ENCODE measurements around the gene SDK2. TPM values are rescaled to one million over a fixed set of nuclear protein-coding genes. Genes with fewer than 3 reads are reported as not detected.

Gene SDK2
- total RNA-seq, 1 donor from 2014 or later: 31.8 TPM

GRCh38 chr17:73419881-73420280 is 224.4 kb downstream of the SDK2 start:
- no peak for TF ChIP-seq CTCF (IDR thresholded peaks at IDR 0.05; ENCODE audit: unreplicated experiment)
- H3K4me1 Mint-ChIP-seq: peaks cover 5% of the 10 kb centered on the region
- no peaks in the 10 kb centered on the region for H3K9me3 Mint-ChIP-seq
- no peak overlapping the region for H3K4me3 Mint-ChIP-seq
- no peak for DNase-seq (ENCODE audit: low spot score in 2 of 2, unreplicated experiment in 2 of 2)
- H3K36me3 Mint-ChIP-seq: peaks cover 16% of the 10 kb centered on the region
- no peaks in the 10 kb centered on the region for H3K27me3 Mint-ChIP-seq (ENCODE audit: low read depth)
- no peak overlapping the region for H3K27ac Mint-ChIP-seq

DNA sequence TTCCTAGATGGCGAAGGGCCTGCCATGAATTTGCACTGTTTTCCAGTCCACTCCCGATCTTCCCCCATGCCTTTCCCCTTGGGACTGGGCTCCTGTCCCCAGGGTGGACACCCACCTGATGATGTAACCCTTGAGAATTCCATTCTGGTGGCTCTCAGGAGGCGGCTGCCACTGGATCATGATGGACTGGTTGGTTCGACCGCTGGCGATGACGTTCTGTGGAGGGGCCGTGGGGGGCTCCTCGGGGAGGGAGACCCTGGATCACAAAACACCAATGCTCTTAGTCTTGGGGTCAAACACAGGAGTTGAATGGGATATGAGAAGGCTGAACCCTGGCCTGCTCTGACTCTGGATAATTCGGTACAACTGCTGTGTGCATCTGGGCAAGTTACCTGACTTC is 225.2 kb downstream of the SDK2 start:
- no peaks in the 10 kb centered on the region for H3K9me3 Mint-ChIP-seq
- no peak overlapping the region for H3K4me3 Mint-ChIP-seq
- no peaks in the 10 kb centered on the region for H3K27me3 Mint-ChIP-seq (ENCODE audit: low read depth)
- peaks cover 5% of the 10 kb centered on the region for H3K4me1 Mint-ChIP-seq
- DNase-seq (ENCODE audit: low spot score in 2 of 2, unreplicated experiment in 2 of 2): no peak
- H3K36me3 Mint-ChIP-seq: peaks cover 16% of the 10 kb centered on the region
- no peak for TF ChIP-seq CTCF (IDR thresholded peaks at IDR 0.05; ENCODE audit: unreplicated experiment)
- H3K27ac Mint-ChIP-seq: no peak overlapping the region

DNA sequence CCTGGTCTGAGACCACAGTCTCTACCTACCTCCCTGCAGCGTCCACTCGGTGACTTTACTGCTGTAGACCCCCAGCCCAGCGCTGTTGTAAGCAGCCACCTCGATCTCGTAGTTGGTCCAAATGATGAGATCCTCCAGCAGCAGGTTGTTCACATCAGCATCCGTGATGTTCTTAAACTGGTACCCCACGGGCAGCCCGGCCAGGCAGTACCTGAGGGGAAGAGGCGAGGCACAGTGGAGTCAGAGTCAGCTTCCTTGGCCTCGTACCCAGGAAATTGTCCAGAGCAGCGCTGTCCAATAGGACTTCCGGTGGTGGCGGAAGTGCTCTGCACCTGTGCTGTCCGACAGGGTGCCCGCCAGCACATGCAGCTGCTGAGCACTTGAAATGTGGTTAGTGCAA is 228.5 kb downstream of the SDK2 start:
- peaks cover 28% of the 10 kb centered on the region for H3K36me3 Mint-ChIP-seq
- no peaks in the 10 kb centered on the region for H3K9me3 Mint-ChIP-seq
- H3K4me3 Mint-ChIP-seq: no peak overlapping the region
- no peak for TF ChIP-seq CTCF (IDR thresholded peaks at IDR 0.05; ENCODE audit: unreplicated experiment)
- H3K4me1 Mint-ChIP-seq: peaks cover 5% of the 10 kb centered on the region
- DNase-seq (ENCODE audit: low spot score in 2 of 2, unreplicated experiment in 2 of 2): no peak
- H3K27me3 Mint-ChIP-seq (ENCODE audit: low read depth): no peaks in the 10 kb centered on the region
- H3K27ac Mint-ChIP-seq: no peak overlapping the region

DNA sequence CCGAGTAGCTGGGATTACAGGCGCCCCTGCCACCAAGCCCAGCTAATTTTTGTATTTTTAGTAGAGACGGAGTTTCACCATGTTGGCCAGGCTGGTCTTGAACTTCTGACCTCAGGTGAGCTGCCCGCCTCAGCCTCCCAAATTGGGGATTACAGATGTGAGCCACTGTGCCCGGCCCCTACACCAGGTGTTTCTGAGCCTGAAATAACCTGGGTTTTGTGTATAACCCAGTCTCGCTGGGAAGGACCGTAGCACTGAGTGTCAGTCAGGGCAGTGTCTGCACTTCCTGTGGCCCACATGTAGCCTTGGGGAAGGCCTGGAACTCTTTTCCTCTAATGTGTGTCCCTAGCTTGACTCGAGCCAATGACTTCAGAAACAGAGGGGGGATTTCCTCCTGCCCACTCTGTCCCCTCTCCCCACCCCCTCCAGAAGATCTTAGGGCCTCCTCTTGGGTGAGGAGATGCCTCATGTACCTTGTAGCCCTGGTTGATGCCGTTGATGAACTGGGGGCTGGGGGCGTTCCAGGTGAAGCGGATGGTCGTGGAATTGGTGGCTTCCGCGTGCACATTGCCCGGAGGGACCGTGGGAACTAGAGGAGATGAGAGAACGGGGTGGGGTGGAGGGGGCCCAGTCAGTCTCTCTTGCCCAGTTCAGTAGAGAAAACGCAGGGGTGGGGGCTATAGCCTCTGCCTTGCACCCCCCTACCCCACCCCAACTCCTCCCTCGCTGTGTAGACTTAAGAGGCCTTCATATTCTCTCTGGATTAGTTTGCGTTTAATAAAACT is 229.9 kb downstream of the SDK2 start:
- Mint-ChIP-seq H3K4me3 (no peak overlapping the region), H3K27me3 (ENCODE audit: low read depth) (no peaks in the 10 kb centered on the region), H3K4me1 (no peaks in the 10 kb centered on the region), H3K36me3 (peaks cover 29% of the 10 kb centered on the region), H3K9me3 (no peaks in the 10 kb centered on the region), H3K27ac (no peak overlapping the region)
- no peak for TF ChIP-seq CTCF (IDR thresholded peaks at IDR 0.05; ENCODE audit: unreplicated experiment)
- DNase-seq (ENCODE audit: low spot score in 2 of 2, unreplicated experiment in 2 of 2): no peak

- no peaks in the 10 kb centered on the region for H3K9me3 Mint-ChIP-seq
- DNase-seq (ENCODE audit: low spot score in 2 of 2, unreplicated experiment in 2 of 2): no peak
- H3K4me1 Mint-ChIP-seq: no peaks in the 10 kb centered on the region
- TF ChIP-seq CTCF (IDR thresholded peaks at IDR 0.05; ENCODE audit: unreplicated experiment): no peak
- H3K27ac Mint-ChIP-seq: no peak overlapping the region
- H3K27me3 Mint-ChIP-seq (ENCODE audit: low read depth): no peaks in the 10 kb centered on the region
- no peak overlapping the region for H3K4me3 Mint-ChIP-seq
- peaks cover 22% of the 10 kb centered on the region for H3K36me3 Mint-ChIP-seq
These were observed 231.3 kb downstream of the SDK2 start for GRCh38 chr17:73412914-73413313.

Measured in mesothelial cell of epicardium (in vitro differentiated cells).